Loucy (cell line): Measurements from ENCODE around the gene RANGRF.

Experiments used
- EZH2phosphoT487 ChIP-seq: fragments of 200-600 bp; IDR thresholded peaks from 2 replicates; pipeline ENCODE4 v1.6.1; 2018; ENCODE audit warnings: antibody characterized with exemption, mild to moderate bottlenecking, moderate library complexity, borderline replicate concordance
- TF ChIP-seq, protein P1 (sequence below): fragments of 200-600 bp; sonication (generic); conservative IDR thresholded peaks from 2 replicates; pipeline ENCODE4 v1.5.1; 2014; ENCODE audit warnings: mild to moderate bottlenecking, antibody characterized with exemption, low read length

DNA sequence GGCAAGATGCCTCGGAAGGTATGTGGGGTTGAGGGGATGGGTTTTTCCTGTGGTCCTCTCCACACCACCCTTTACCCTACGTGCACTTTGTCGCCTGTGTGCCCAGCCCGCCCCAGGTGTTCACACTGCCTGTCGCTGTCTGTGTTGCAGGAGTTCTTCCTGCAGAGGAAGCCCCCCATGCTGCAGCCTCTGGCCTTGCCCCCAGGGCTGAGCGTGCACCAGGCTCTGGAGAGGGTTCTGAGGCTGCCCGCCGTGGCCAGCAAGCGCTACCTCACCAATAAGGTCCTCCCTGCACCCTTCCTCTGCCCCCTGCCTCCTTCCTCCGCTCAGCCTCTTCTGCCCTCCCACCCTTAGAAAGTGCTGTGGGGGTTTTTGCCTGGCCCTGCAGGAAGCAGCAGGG is 24.1 kb upstream of the RANGRF start:
- TF ChIP-seq, protein P1, sequence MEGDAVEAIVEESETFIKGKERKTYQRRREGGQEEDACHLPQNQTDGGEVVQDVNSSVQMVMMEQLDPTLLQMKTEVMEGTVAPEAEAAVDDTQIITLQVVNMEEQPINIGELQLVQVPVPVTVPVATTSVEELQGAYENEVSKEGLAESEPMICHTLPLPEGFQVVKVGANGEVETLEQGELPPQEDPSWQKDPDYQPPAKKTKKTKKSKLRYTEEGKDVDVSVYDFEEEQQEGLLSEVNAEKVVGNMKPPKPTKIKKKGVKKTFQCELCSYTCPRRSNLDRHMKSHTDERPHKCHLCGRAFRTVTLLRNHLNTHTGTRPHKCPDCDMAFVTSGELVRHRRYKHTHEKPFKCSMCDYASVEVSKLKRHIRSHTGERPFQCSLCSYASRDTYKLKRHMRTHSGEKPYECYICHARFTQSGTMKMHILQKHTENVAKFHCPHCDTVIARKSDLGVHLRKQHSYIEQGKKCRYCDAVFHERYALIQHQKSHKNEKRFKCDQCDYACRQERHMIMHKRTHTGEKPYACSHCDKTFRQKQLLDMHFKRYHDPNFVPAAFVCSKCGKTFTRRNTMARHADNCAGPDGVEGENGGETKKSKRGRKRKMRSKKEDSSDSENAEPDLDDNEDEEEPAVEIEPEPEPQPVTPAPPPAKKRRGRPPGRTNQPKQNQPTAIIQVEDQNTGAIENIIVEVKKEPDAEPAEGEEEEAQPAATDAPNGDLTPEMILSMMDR, result no peak
- TF ChIP-seq EZH2phosphoT487, result no peak
